ENCODE data around the gene SAMD5. TPM values are rescaled to one million over a fixed set of nuclear protein-coding genes. Genes with fewer than 3 reads are reported as not detected.

The SAMD5 gene
- total and polyA plus RNA-seq, 9 of the 15 experiments (the other 6 are each of a cell fraction or from before 2014, with no cell fraction given): 0.15 to 0.91 (median 0.55) TPM

- H3K27ac ChIP-seq (ENCODE audit: extremely low read depth, low read depth, low read length): no peak overlapping the region
- H3K4me2 ChIP-seq (ENCODE audit: insufficient read depth, low read length): no peak overlapping the region
- H3K36me3 ChIP-seq (ENCODE audit: control insufficient read depth, insufficient read depth, low read length): no peaks in the 10 kb centered on the region
- no peak for ATAC-seq
- 0% methylated on average over 2 of the region's 2 CpGs for WGBS (ENCODE audit: insufficient coverage, low coverage, missing lambda C conversion rate)
- peaks cover 0 to 6% of the 10 kb centered on the region in 2 experiments; a peak in 2 of 5 replicates for H3K4me1 ChIP-seq (replicated peaks in 1 of 2; ENCODE audit: control insufficient read depth in 2 of 2, insufficient read depth in 2 of 2, low read length in 2 of 2)
- TF ChIP-seq OTX1 (CRISPR knock-in tag; IDR thresholded peaks at IDR 0.05) (no peak), HNRNPK (IDR thresholded peaks at IDR 0.05; ENCODE audit: low read depth, low read length, poor library complexity, severe bottlenecking) (no peak), RBM17 (IDR thresholded peaks at IDR 0.05; ENCODE audit: borderline replicate concordance, low read depth, low read length) (no peak), ZC3H8 (IDR thresholded peaks at IDR 0.05) (no peak), IRF2 (CRISPR knock-in tag; IDR thresholded peaks at IDR 0.05) (no peak), POLR2AphosphoS5 (IDR thresholded peaks at IDR 0.05; ENCODE audit: control insufficient read depth, insufficient read depth, low read depth, low read length) (no peak), ADNP (tag; IDR thresholded peaks at IDR 0.05) (no peak)
- TF ChIP-seq, protein P1, sequence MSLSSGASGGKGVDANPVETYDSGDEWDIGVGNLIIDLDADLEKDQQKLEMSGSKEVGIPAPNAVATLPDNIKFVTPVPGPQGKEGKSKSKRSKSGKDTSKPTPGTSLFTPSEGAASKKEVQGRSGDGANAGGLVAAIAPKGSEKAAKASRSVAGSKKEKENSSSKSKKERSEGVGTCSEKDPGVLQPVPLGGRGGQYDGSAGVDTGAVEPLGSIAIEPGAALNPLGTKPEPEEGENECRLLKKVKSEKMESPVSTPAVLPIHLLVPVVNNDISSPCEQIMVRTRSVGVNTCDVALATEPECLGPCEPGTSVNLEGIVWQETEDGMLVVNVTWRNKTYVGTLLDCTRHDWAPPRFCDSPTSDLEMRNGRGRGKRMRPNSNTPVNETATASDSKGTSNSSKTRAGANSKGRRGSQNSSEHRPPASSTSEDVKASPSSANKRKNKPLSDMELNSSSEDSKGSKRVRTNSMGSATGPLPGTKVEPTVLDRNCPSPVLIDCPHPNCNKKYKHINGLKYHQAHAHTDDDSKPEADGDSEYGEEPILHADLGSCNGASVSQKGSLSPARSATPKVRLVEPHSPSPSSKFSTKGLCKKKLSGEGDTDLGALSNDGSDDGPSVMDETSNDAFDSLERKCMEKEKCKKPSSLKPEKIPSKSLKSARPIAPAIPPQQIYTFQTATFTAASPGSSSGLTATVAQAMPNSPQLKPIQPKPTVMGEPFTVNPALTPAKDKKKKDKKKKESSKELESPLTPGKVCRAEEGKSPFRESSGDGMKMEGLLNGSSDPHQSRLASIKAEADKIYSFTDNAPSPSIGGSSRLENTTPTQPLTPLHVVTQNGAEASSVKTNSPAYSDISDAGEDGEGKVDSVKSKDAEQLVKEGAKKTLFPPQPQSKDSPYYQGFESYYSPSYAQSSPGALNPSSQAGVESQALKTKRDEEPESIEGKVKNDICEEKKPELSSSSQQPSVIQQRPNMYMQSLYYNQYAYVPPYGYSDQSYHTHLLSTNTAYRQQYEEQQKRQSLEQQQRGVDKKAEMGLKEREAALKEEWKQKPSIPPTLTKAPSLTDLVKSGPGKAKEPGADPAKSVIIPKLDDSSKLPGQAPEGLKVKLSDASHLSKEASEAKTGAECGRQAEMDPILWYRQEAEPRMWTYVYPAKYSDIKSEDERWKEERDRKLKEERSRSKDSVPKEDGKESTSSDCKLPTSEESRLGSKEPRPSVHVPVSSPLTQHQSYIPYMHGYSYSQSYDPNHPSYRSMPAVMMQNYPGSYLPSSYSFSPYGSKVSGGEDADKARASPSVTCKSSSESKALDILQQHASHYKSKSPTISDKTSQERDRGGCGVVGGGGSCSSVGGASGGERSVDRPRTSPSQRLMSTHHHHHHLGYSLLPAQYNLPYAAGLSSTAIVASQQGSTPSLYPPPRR (CRISPR knock-in tag; IDR thresholded peaks at IDR 0.05; ENCODE audit: borderline replicate concordance): no peak
- ChIA-PET CTCF (ENCODE audit: low intra/inter-chr PET ratio) (no interaction called here), POLR2A (no interaction called here)
- H3K27me3 ChIP-seq (ENCODE audit: control insufficient read depth in 2 of 2, insufficient read depth in 2 of 2, low read length in 2 of 2): peaks cover 12 to 24% of the 10 kb centered on the region in 2 experiments
- H3K9ac ChIP-seq (ENCODE audit: insufficient read depth in 1 of 2, low read depth in 2 of 2, low read length in 2 of 2): no peak overlapping the region
- H3K79me2 ChIP-seq (ENCODE audit: control insufficient read depth, insufficient read depth, low read length): no peaks in the 10 kb centered on the region
- no peaks in the 10 kb centered on the region for H3K9me1 ChIP-seq (ENCODE audit: control insufficient read depth, insufficient read depth, low read length)
- H2AFZ ChIP-seq (ENCODE audit: low read depth, low read length): no peak overlapping the region
- intact Hi-C loops (cut with micrococcal nuclease) (no loop called here), in situ Hi-C loops (cut with MboI) (no loop called here)
- no peak for DNase-seq (ENCODE audit: extremely low read depth in 1 of 4, low spot score in 3 of 4)
- BruUV-seq (replicated peaks): no TSS peak
- no peaks in the 10 kb centered on the region for H3K9me3 ChIP-seq (replicated peaks; ENCODE audit: control insufficient read depth, insufficient read depth, low read depth, low read length)
- no peak overlapping the region for H3K4me3 ChIP-seq
- H4K20me1 ChIP-seq (replicated peaks; ENCODE audit: control insufficient read depth, insufficient read depth, low read length): no peaks in the 10 kb centered on the region; the same call in 1 of the 2 replicates
- no peak for FAIRE-seq
Observed at GRCh38 chr6:147515327-147515726, 6.8 kb downstream of the SAMD5 start.

Data from K562 (cell line).